ENCODE measurements around the gene SPG7. TPM values are rescaled to one million over a fixed set of nuclear protein-coding genes. Genes with fewer than 3 reads are reported as not detected.

Gene SPG7
- total RNA-seq, 1 experiment from 2014 or later, result 119 TPM

DNA sequence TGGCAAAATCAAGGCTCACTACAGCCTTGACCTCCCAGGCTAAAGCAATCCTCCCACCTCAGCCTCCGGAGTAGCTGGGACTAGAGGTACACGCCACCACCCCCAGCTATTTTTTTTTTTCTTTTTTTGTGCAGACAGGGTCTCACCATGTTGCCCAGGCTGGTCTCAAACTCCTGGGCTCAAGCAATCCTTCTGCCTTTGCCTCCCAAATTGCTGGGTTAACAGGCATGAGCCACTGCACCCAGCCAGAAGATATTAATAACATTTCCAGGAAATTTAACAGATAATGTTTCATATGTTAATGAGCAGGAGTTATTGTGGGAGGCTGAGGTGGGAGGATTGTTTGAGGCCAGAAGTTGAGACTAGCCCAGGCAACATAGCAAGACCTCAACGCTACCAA, 8.4 kb upstream of the SPG7 start:
- TF ChIP-seq CTCF (conservative IDR thresholded peaks at IDR 0.05), result no peak
- Histone ChIP-seq H2BK120ac (ENCODE audit: low read depth, low read length, poor library complexity, severe bottlenecking) (no peak overlapping the region), H3K27me3 (ENCODE audit: insufficient read depth, low read length) (no peaks in the 10 kb centered on the region), H3K79me2 (ENCODE audit: insufficient read depth, low read length) (no peaks in the 10 kb centered on the region), H2BK12ac (ENCODE audit: insufficient read length, low read depth, low read length) (no peak overlapping the region), H3K27ac (ENCODE audit: insufficient read length, low read depth, low read length) (no peak overlapping the region), H4K20me1 (ENCODE audit: control insufficient read depth, insufficient read depth, insufficient read length) (no peaks in the 10 kb centered on the region), H3K23me2 (ENCODE audit: insufficient read length, low read depth, low read length, poor library complexity, severe bottlenecking) (no peaks in the 10 kb centered on the region), H2BK20ac (ENCODE audit: low read depth, low read length, poor library complexity, severe bottlenecking) (no peak overlapping the region), H3T11ph (ENCODE audit: low read length) (no peak overlapping the region), H3K18ac (ENCODE audit: insufficient read length, low read depth, low read length) (no peak overlapping the region), H4K8ac (replicated peaks; ENCODE audit: insufficient read length, low read depth, low read length) (no peak overlapping the region), H2BK5ac (ENCODE audit: insufficient read length, low read length) (no peak overlapping the region), H3K56ac (ENCODE audit: insufficient read length, low read depth, low read length) (no peak overlapping the region), H3K14ac (ENCODE audit: insufficient read depth, low read length) (no peak overlapping the region), H3K4ac (ENCODE audit: low read depth, low read length) (no peak overlapping the region), H4K91ac (ENCODE audit: insufficient read length, low read depth, low read length) (no peak overlapping the region), H2AK5ac (ENCODE audit: insufficient read length, low read length) (no peak overlapping the region), H3K23ac (ENCODE audit: insufficient read length, low read depth, low read length) (no peak overlapping the region), H4K5ac (ENCODE audit: insufficient read length, low read depth, low read length) (no peak overlapping the region), H3K4me2 (ENCODE audit: insufficient read depth, insufficient read length, low read length) (no peak overlapping the region), H3K79me1 (ENCODE audit: insufficient read depth, low read depth, low read length, poor library complexity, severe bottlenecking) (no peaks in the 10 kb centered on the region), H3K9ac (ENCODE audit: extremely low read depth, insufficient read length, low read length) (no peak overlapping the region), H2AFZ (ENCODE audit: low read length) (no peak overlapping the region), H2BK15ac (ENCODE audit: low read depth, low read length) (no peak overlapping the region), H3K9me3 (ENCODE audit: control insufficient read depth, low read depth, low read length) (no peaks in the 10 kb centered on the region), H3K4me1 (ENCODE audit: insufficient read depth, low read length) (no peaks in the 10 kb centered on the region)
- Mint-ChIP-seq H3K27ac (no peak overlapping the region), H3K27me3 (ENCODE audit: low read depth) (no peaks in the 10 kb centered on the region), H3K4me1 (no peaks in the 10 kb centered on the region; a peak in 1 of 4 replicates), H3K4me3 (no peak overlapping the region), H3K9me3 (no peaks in the 10 kb centered on the region), H3K36me3 (ENCODE audit: insufficient read depth in 1 of 3, low read depth in 3 of 3) (no peaks in the 10 kb centered on the region)
- no CpG with 5 or more reads among the region's 3 CpGs for WGBS (ENCODE audit: extremely low coverage, insufficient read length, low lambda C conversion rate)
- DNase-seq, result no peak
